IMR-90 (cell line): ENCODE results near the gene MTR.

Experiments
- BHLHE40 ChIP-seq: fragments of 150-350 bp; IDR thresholded peaks from 2 replicates; pipeline ENCODE4 v1.6.1; 2016; ENCODE audit warnings: mild to moderate bottlenecking, low read depth, low read length
- CTCF ChIP-seq: conservative IDR thresholded peaks from 2 replicates; pipeline ENCODE4 v1.5.1; 2012; ENCODE audit warnings: mild to moderate bottlenecking, low read depth, low read length, improper control_type of control experiment
- FOS ChIP-seq: fragments of 150-350 bp; IDR thresholded peaks from 2 replicates; pipeline ENCODE4 v1.6.1; 2016; ENCODE audit warnings: low read depth, low read length
- MAFK ChIP-seq: IDR thresholded peaks from 2 replicates; pipeline ENCODE4 v1.6.1; 2012; ENCODE audit warnings: low read depth, low read length, improper control_type of control experiment
- MAZ ChIP-seq: IDR thresholded peaks from 2 replicates; pipeline ENCODE4 v1.6.1; 2012; ENCODE audit warnings: low read depth, mild to moderate bottlenecking, low read length, improper control_type of control experiment, moderate library complexity, borderline replicate concordance
- MXI1 ChIP-seq: IDR thresholded peaks from 2 replicates; pipeline ENCODE4 v1.6.1; 2012; ENCODE audit warnings: low read depth, mild to moderate bottlenecking, low read length, moderate library complexity, borderline replicate concordance
- POLR2A ChIP-seq: IDR thresholded peaks from 2 replicates; pipeline ENCODE4 v1.6.1; 2012; ENCODE audit warnings: mild to moderate bottlenecking, low read depth, low read length
- SMC3 ChIP-seq: fragments of 150-350 bp; IDR thresholded peaks from 2 replicates; pipeline ENCODE4 v1.6.1; 2016; ENCODE audit warnings: low read depth, mild to moderate bottlenecking, antibody characterized with exemption, low read length, moderate library complexity
- USF2 ChIP-seq: fragments of 150-350 bp; IDR thresholded peaks from 2 replicates; pipeline ENCODE4 v1.6.1; 2017; ENCODE audit warnings: mild to moderate bottlenecking, antibody characterized with exemption, low read length, low read depth

- TF ChIP-seq CTCF (no peak), MAZ (no peak), POLR2A (no peak), USF2 (no peak), MXI1 (no peak), FOS (no peak), SMC3 (no peak), MAFK (no peak), BHLHE40 (no peak)
These were observed 24.8 kb downstream of the MTR start for GRCh38 chr1:236819856-236820255.
